Measurements from ENCODE around the gene NRP1. TPM values are rescaled to one million over a fixed set of nuclear protein-coding genes. Genes with fewer than 3 reads are reported as not detected.
A peak's percentile ranks its signal among the peaks of the same experiment; 100 is the strongest.
"Not testable (repeated sequence)": the region's sequence is repeated elsewhere in the genome, so short reads cannot be mapped to it uniquely, and the experiment has no call there.

Gene NRP1
- total RNA-seq, 1 donor from 2014 or later: 175 TPM

DNA sequence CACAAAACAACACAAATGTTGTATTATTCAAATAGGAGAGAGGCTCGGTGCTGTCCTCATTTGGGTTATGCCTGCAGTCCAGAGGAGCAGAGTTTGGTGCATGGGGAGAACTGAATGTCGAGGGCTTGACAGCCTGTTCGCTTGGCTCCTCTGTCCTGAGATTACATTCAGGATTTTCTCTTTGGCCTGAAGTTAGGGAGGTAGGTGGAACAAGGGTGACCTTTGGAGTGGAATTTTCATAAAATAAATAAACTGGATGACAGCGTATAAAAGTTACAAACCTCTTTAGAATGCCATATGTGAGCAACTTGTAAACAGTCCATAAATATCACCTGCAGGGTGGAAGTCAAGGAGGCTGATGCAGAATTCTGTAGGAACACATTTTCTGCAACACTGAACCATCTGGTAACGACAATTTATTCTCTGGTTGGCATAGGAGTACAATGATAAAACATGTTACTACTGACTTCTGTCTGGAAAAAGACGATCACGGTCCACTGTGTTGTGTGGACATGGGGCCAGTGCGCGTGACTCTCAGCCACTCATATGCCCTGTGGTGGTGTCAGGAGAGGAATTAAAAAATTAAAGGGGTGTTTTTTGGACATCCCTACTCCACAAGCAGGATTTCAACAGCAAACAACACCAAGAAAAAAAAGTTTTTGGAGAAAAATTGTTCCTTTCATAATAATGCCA lies 33.2 kb downstream of the NRP1 start:
- DNase-seq (no peak), ATAC-seq (no peak)
- intact Hi-C loops (cut with micrococcal nuclease): no loop called here

DNA sequence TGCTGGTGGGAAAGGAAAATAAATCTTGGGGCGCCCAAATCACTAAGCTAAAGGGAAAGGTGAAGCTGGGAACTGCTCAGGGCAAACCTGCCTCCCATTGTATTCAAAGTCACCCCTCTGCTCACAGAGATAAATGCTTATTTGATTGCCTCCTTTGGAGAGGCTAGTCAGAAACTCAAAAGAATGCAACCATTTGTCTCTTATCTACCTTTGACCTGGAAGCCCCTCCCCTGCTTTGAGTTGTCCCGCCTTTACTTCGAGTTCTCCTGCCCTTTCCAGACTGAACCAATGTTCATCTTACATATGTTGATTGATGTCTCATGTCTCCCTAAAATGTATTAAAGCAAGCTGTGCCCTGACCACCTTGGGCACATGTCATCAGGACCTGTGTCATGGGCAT lies 33.9 kb downstream of the NRP1 start:
- ATAC-seq; DNase-seq; intact Hi-C loops (cut with micrococcal nuclease): not testable (repeated sequence)

DNA sequence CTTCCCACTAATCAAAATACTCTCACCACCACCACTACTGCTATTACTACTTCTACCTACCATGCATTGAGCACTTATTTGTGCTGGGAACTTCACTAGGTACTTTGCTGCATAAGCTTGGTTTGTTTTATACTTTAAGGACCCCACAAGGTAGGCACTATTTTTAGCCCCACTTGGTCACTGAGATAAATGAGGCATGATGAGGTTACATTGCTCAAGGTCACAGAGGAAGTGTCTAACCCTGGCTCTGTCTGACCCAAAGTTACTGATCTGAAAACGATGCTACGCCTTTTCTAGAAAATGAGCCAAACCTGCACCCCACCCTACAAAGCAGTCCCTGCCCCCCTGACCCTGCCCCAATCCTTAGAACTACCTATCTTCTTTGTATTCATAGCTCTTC lies 35.6 kb downstream of the NRP1 start:
- ATAC-seq (peak; percentile 58), DNase-seq (no peak)
- intact Hi-C loops (cut with micrococcal nuclease): no loop called here

DNA sequence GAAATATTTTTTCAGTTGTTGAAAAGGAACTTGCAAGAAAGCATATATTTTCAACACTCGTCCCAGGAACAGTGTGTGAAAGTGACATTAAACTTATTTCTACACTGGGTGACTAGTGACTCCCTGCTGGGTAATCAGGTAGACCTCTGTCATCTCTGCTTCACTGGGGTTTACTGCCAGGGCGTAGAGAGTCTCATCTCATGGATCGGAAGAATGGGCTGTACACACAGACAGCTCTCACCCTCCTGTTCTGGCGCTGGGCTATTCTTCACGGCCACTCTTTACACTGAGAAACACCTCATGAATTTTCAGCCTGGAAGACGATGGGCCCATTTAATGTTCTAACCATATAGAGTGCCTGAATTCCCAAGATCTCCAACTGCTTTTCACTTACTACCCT lies 36.4 kb downstream of the NRP1 start:
- ATAC-seq: peak; percentile 13
- intact Hi-C loops (cut with micrococcal nuclease): no loop called here
- no peak for DNase-seq

DNA sequence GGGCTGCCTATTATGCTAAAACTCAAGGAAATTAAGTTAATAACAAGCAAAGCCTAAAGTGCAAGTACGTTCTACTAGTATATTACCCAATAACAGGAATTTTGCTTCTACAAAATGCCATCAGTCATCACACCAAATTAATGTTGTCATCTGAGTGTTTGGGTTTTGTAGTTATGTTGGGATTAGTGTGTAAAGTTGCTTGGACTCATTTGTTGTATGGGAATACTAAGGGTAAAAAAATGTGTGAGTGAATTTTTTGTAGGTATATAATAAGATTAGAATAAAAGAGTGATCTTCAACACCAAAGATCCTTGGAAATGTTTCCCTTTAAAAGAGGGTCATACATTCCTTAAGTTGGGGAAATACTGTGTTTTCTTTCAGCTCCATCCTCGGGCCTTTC lies 38.6 kb downstream of the NRP1 start:
- no peak for ATAC-seq
- intact Hi-C loops (cut with micrococcal nuclease): no loop called here
- DNase-seq: no peak

DNA sequence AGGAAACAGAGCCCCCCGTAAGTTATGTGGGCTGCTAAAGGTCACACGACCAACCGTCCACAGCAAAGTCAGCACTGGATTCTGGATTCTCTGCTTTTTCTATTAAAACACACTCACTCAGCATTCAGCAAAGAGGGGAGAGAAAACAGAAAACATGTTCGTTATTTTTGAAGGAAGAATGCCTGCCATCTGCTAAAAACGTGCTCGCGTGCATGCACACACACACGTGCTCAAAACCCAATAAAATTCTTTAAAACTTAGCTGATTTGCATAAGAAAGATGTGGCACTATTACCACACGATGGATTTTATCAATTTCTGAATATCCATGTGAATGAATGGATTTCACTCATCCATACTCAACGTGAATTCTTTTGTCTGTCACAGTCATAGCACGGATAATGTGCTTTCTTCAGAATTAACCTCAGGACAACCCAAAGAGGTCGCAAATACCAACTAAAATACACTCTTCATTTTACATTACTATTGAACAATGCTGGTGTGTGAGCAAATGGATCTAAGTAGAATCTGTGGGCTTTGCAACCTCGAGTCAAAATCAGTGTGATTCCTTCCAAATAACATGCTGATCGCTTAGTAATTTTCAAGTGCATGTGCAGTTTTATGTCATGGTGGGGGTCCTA lies 40.8 kb downstream of the NRP1 start:
- ATAC-seq: no peak
- DNase-seq: no peak
- intact Hi-C loops (cut with micrococcal nuclease): no loop called here

DNA sequence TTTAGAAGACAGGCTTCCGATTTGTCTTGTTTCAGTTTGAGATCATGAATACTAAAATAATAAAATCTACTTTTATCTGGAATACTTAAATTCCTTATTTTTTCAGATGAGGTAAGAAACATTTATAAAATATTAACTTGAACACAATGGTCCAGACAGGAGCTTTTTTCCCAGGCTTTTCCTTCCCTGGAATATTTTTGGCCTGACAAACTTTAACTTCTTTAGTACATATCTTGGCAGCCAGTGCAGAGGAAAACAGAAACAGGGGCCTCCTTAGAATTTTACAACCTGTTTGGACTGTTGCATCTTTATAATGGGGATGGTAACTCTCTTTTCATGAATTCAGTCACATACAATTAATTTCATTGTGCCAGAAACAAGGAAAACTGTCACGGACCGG lies 41.4 kb downstream of the NRP1 start:
- intact Hi-C loops (cut with micrococcal nuclease): no loop called here
- no peak for DNase-seq
- ATAC-seq: no peak

DNA sequence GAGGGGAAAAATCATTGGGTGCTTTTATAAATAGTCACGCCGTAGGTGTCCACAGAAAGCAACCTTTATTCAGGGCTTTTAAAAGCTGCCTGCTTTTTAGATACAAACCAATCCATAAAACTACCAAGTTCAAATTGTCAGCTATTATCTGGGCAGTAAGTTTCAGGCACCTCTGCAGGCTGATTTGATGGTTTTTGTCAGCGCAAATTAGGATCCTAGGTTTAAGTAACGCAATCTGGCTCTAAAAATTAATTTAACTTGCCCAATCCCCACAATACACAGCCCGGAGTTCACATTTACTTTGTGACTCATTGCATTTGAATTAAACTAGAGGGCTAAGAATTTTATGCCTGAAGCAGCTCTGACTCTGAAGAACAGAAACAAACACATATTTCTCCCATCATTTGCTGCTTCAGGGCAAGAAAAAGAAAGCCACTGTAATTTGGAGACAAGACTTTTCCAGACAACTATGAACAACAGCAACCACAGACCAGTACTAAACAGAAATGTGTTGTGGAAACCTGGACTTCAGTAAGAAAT lies 43.3 kb downstream of the NRP1 start:
- no peak for ATAC-seq
- no peak for DNase-seq
- intact Hi-C loops (cut with micrococcal nuclease): no loop called here

DNA sequence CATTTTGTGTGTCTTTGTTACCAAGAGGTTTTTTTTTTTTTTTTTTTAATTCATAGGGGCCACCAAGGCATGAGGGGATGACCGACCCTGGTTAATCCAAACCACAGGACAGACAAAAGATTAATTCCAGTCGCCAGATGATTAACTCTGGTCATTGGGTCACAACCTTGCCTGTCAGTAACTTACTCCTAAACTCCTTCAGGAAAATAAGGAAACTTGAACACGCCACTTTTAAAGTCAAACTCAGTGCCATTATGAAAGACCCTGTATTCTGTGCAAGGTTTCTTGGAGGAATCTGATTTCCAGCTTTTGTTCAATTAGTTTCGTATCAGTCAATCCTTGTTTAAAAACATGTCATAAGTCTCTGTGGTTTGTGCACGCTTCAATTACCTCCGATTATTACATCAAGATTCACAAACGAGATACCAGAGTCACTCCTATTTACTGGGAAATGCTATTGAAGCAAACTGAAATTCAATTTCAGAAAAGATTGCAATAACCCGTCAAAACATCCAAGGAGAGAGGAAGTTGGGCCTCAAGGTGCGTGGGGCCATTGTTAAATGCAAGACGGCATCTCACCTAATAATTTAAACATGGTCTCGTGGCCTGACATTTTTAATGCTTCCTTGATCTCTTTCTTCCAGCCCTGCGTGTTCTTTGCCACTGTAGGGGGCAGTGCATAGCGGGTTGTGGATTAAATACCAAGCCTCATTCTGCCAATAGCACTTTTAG lies 44.0 kb downstream of the NRP1 start:
- intact Hi-C loops (cut with micrococcal nuclease): no loop called here
- DNase-seq (no peak), ATAC-seq (peak; percentile 25)

DNA sequence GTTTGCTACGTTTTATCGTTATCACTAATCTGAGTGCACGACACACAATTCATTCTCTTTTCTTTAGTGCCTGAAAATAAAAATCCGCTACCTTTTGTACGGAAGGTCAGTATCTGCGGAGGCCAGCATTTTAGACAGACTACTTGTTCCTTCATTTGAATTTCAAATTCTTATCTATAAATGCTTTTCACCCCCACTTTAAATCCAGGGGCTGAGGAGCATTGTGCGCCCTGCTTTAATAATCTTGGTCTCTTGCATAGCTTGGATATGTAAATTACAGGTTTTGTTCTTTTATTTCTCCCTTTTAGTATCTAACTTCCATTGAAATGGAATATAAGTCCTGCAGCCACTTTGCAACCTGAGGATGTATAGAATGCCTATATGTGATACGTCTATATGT lies 44.7 kb downstream of the NRP1 start:
- no peak for ATAC-seq
- DNase-seq: no peak
- intact Hi-C loops (cut with micrococcal nuclease): no loop called here

DNA sequence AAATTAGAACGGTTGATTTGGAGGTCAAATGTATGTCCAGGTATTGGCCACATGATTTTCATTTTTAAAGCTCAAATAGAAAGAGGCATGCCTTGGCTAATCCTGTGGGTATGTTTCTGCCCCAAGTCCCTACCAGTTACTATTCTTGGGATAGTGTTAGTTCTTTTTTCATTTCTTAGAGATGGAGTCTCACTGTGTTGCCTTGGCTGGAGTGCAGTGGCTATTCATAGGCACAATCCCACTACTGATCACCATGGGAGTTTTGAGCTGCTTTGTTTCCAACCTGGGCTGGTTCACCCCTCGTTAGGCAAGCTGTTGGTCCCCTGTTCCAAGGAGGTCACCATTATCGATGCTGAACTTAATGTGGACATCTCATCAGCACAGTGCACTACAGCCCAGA lies 46.3 kb downstream of the NRP1 start:
- intact Hi-C loops (cut with micrococcal nuclease): no loop called here
- ATAC-seq: peak; percentile 73
- DNase-seq: no peak

DNA sequence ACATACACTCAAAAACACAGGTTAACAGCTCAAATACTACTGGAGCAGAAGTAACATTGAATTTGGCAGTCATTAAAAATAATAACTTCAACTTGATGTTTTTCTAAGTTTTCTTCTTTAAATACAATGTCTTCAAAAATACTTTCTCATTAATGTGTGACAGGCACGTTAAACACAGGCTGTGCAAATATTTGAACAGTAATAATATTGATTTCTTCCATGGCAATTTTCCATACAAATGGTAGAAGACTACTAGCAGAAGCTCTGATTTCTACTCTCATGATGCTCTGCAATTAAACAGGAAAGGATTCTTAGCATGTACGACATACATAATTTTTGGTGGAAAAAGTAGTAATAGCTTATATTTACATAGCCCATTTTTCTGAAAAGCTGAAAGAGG lies 47.4 kb downstream of the NRP1 start:
- intact Hi-C loops (cut with micrococcal nuclease): no loop called here
- DNase-seq (no peak), ATAC-seq (no peak)

DNA sequence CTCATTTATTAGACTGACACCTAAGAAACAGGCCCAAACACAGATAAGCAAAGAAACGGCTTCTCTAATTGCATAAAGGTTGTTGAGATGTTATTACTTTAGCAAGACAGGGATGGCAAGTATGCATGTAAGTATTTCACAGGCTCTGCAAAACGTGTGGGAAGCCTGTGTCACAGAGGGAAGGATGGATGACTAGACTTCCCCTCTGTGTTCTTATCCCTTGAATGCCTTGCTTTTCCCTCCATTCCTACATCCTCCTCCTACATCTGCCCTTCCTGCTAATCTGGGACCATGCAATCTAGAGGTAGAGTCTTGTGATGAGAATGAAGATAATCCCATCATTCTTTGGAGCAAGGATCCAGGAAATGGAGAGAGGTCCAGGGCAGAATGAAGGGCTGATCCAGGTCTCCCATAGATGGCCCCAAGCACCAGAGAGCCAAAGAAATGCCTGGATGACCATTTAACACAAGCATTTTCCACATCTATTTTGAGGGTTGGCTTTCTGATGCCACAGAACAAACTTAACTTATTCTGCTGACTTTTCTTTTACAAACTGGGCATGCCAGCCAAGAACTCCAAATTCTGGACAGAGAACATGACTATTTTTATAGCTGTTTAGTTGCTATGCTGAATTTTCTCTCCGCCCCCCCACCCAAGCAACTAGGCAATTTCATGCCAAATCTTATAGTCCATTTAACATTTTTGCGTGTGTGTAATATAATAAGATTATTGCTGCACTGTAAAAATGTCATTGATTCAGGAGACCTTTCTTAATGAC lies 48.1 kb downstream of the NRP1 start:
- no peak for DNase-seq
- ATAC-seq: no peak
- intact Hi-C loops (cut with micrococcal nuclease): no loop called here

DNA sequence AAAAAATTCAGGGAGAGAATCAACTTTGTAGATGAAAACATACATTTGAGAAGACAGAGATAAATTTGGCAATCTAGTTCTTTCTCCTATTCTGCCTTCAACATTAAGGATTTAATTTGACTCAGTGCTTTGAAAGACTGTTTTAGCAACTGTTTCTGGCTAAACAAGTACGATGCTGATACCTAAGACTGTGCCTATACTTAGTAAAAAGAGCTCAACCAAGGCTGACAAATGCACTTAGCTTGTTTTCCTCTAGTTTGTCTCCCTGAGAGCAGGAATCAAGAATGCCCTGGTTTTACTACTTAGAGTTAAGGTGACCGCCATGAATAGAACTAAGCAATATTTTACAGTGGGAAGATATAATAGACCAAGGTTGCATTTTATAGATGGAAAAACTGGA lies 49.5 kb downstream of the NRP1 start:
- peak; percentile 49 for ATAC-seq
- DNase-seq: no peak
- intact Hi-C loops (cut with micrococcal nuclease): no loop called here

DNA sequence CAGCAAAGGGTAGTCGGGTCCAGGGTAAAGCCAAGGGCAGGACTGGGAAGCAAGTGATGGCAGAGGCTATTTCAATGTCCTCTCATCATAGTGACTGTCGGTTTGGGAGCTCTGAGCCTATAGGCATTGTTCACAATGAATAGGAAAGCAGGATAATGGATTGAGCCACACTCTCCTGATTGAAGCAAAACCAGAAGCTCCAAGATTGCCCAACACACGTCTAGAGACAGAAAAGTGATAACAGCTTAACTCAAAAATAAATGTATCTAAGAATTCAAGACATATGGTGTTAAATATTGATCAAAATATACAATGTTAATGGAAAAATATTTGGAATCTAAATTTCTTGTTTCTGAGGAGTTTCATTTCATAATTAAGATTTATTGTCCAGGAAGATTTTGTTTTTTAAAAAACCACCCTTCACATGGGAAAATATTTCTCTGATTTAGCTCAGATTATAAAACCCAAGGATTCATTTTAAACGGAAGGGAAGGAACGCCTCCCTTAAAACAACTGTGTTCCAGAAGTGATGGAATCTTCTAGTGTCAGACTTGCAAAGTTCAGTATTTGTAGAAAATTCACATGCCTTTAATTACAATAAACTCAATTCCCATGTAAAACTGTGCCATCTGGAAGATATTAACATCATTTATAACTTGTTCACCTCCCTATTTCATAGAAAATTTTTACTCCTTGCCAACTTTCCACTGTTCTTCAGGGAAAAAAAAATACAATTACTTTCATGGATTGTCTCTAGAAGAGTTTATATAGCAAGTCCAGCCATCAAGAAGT lies 54.5 kb downstream of the NRP1 start:
- intact Hi-C loops (cut with micrococcal nuclease): no loop called here

DNA sequence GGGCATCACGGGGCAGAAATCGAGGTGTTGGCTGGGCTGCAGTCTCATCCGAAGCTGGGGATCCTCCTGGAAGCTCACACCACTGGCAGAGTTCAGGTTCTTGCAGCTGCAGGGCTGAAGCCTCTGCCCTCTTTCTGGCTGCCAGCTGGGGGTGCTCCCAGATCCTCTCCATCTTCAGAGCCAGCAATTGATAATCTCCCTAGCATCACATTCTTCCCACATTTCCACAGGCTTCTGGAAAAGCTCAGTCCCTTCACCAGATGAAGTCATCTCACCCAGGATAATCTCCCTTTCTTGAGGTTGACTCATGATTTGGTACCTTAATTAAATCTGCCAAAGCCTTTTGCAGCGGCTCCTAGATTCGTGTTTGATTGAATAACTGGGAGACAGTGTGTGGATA lies 55.2 kb downstream of the NRP1 start:
- ATAC-seq: no peak
- no peak for DNase-seq
- intact Hi-C loops (cut with micrococcal nuclease): no loop called here

More for the DNA sequence above, 54.5 kb downstream of the NRP1 start:
- DNase-seq: no peak
- peak; percentile 8 for ATAC-seq

DNA sequence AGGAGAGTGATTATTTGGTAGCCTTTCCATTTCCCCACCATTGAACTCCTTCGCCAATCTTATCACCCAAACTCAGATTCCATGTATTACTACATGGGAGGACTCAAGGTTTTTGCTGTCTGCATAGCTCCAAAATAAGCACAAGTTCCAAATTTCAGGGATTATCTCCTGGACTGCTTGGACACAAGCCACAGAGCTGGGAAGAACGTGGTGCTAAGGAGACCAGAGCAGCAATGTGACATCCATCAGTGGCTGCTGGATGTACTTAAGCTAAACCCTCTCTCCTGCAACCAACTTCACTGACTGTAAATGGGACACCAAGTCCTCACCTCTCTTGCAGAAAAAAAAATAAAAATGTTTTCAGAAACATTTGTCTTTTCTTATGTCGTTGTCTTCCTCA lies 56.3 kb downstream of the NRP1 start:
- ATAC-seq: no peak
- no peak for DNase-seq
- intact Hi-C loops (cut with micrococcal nuclease): no loop called here

DNA sequence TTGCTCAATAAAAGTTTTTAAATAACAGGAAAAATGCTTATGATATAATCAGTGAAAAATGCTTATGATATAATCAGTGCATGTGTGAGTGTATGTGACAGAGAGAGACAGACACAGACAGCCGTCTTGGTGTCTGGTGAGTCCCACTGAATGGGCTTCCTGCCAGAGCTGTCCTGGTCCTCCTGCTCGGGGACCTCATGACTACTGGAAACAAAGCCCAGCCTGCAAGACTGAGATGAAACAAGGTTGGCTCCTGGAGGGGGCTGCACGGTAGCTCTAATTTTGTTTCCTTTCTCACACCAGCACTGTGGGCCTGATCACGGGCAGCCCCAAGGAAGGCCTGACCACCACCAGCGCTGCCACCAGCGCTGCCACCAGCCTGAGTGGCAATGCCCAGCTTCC lies 57.3 kb downstream of the NRP1 start:
- DNase-seq (peak; percentile 77), ATAC-seq (peak; percentile 58)
- intact Hi-C loops (cut with micrococcal nuclease): no loop called here

Measured in left ventricle myocardium superior (tissue), 1 donor.